Pons (tissue), 1 donor: Measurements from ENCODE around the gene TF.
A peak's percentile ranks its signal among the peaks of the same experiment; 100 is the strongest.
"Not testable (repeated sequence)": the region's sequence is repeated elsewhere in the genome, so short reads cannot be mapped to it uniquely, and the experiment has no call there.

Source experiments
- DNase-seq: peaks from one replicate; pipeline ENCODE4 v3.0.0-alpha.2; 2016; ENCODE audit warnings: low spot score

TF gene

GRCh38 chr3:133765256-133765655 is 19.1 kb downstream of the TF start:
- DNase-seq, result no peak

DNA sequence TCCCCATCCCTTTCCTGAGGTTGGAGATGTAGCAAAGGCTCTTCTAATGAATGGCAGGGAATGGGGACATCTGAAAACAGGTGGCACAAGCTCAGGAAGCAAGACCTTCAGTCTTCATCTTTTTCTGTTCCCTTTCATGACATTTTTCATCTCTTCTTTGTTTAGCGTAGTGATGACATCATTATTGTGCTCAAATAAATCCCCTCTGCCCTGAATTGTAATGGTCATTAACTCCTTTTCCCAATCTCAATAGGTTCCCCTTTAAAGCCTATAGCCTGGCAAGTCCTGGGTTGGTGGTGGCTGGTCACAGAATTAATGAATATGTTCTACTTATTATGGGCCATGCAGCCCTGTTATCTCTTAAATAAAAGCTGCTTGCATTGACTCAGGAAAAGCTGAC is 21.4 kb downstream of the TF start:
- DNase-seq, result no peak

DNA sequence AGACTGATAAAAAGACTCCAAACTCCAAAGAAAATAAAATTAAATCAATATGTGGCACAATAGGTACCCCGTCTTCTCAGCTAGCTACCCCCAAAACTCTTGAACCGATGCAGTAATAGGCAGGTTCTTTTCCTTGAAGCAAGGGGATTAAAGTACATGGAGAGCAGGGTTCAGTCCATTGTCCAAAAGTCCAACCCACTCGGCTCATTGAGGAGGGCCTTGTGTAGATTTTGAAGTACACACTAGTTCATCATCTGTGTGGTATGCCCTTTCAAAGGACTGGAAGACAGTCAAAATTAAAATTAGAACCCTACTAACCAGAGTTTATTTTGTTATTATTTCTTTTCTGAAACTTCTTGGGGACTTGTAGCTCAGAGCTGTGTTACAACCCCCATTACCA is 23.3 kb downstream of the TF start:
- DNase-seq, result no peak

- no peak for DNase-seq
These were observed 27.5 kb downstream of the TF start for GRCh38 chr3:133773732-133774131.

- DNase-seq, result no peak
These were observed 29.1 kb downstream of the TF start for GRCh38 chr3:133775309-133775708.

DNA sequence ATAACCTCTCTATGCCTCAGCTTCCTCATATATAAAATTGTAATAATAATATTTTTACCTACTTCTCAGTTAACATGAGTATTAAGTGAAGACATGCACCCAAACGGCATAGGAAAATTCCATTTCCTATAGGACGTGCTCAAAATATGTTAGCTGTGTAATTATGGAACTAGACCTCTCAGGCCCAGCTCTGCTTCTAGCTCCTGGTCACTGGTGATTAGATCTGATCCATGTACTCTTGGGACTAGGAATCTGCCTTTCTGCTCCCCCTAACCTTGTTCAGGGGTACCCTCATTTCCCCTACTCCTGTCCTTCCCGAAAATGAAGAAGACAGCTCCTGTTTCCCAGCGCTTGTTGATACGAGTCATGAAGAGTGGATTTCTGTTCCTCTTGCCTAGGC is 29.6 kb downstream of the TF start:
- no peak for DNase-seq

GRCh38 chr3:133776794-133777438 is 30.7 kb downstream of the TF start:
- DNase-seq, result no peak

- no peak for DNase-seq
These were observed 31.8 kb downstream of the TF start for GRCh38 chr3:133777807-133778568.

- no peak for DNase-seq
These were observed 33.5 kb downstream of the TF start for GRCh38 chr3:133779626-133780203.

GRCh38 chr3:133780756-133781155 is 34.6 kb downstream of the TF start:
- not testable (repeated sequence) for DNase-seq

GRCh38 chr3:133781570-133781969 is 35.4 kb downstream of the TF start:
- no peak for DNase-seq

GRCh38 chr3:133782454-133782853 is 36.3 kb downstream of the TF start:
- DNase-seq, result no peak

DNA sequence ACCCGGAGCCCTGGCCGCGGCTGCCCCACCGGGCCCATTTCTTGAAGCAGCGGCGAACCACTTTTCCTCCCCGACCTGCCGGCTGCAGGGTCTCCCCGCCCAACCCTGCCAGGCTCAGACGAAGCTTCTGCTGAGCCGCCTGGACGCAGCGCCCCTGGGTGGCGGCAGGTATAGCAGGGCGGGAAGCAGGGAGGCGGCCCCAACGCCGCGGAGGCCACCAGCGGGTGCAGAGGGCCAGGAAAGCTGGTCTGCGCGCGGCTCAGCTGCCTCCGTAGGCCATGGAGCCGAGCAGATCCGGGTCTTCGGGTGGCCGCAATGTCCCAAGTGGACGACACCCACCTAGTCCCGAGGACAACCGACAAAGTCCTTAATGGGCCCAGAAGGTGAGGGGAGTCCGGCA is 37.6 kb downstream of the TF start:
- DNase-seq, result no peak

DNA sequence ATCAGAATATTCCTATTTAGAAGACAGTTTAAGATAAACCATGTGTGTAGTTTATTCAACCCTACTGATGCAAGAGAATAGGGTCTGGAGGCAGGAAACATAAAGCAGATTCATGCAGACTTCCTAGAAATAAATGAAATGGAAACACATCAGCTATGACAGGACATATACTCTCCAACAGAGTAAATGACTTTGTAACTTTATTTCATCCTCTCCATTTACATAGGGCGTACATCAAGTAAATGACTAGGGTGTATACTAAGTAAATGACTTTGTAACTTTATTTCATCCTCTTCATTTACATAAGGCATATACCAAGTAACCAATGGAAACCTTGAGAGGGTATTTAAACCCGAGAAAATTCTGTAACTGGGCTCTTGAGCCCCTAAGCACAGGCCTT is 41.8 kb downstream of the TF start:
- DNase-seq, result no peak

DNA sequence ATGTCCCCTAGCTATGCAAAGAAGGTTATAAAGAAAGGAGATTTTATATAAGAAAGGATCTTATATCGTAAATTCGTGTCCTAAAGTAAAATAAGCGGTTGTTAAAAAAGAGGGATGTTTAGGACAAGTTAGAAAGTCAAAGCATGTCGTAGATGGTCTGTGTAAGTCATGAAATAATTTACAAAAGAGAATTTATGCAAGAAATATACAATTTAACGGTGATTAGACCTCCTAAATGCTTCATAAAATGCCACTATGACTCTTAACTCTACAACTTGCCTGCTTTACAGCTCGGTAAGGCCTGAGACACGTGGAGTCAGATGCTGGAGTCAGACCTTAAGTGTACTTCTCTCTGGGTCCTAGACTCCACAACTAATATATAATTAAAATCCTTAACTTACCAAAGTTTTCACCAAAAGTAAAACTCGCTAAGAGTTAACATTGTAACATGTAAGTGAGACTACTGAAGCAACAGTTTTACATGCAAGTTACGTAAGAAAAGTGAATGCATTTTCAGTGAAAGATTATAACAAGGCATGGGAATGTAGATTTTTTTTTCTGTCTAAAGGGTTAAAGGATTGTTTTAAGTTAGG is 46.1 kb downstream of the TF start:
- no peak for DNase-seq

- no peak for DNase-seq
These were observed 51.4 kb downstream of the TF start for GRCh38 chr3:133797396-133798105.

DNA sequence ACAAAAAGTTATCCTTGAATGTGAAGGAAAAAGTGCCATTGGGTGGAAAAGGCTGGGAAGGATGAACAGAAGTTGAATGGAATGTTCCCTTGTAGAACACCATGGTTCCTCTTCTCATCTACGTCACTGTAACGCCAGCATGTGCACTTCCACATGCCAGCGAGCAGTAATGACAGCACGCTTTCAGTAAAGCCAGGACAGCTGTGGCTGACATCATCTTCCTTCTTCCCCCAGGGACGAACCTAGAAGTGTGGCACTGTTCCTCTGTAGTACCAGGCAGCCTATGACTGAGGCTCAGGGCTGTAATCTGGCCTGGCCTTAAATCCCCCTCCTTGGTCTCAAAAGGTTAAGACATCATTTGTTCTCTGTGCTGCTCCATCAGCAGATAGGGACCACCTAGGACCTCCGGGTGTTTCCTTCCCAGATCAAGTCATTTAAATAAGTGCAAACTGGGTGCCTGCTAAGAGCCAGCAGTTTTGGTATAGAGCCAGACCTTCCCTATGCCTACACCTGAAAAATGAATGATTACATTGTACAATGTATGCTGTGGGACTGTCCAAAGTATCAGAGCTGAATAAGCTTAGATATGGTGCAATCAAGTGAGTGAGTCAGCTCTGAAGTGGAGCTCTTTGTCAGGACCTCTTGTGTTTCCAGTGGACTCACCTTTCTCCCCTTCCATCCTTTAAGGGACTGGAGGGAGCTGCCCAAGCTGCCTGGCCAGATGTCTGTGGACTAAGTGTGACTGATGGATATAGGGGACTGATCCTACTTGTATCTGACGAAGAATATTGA is 53.8 kb downstream of the TF start:
- DNase-seq, result no peak

GRCh38 chr3:133803469-133803868 is 57.3 kb downstream of the TF start:
- DNase-seq, result no peak

GRCh38 chr3:133804896-133805295 is 58.7 kb downstream of the TF start:
- DNase-seq, result no peak

GRCh38 chr3:133805384-133805701 is 59.1 kb downstream of the TF start:
- DNase-seq, result no peak

GRCh38 chr3:133805702-133806475 is 59.7 kb downstream of the TF start, which contains the start of gene SRPRB:
TSS of gene SRPRB (plus strand) at chr3:133805815. CDS start at chr3:133805849, 34 bp downstream.
- DNase-seq, result peak; percentile 96
